Testis (tissue), 3 donors: ENCODE data around the gene SLC4A11. TPM values are rescaled to one million over a fixed set of nuclear protein-coding genes. Genes with fewer than 3 reads are reported as not detected.

ENCODE experiments used
- DNase-seq: peaks from one replicate; pipeline ENCODE4 v3.0.0-alpha.2; 2019
- H3K27ac ChIP-seq, 2 donors: fragments of 200-600 bp; sonication (generic); one replicate each; pipeline ENCODE4 v1.5.1; 2019
- H3K27me3 ChIP-seq: fragments of 200-600 bp; sonication (generic); one replicate; pipeline ENCODE4 v1.5.1; 2019
- H3K36me3 ChIP-seq: fragments of 200-600 bp; sonication (generic); one replicate; pipeline ENCODE4 v1.5.1; 2017; ENCODE audit warnings: low read depth; ENCODE audit errors: missing control alignments
- H3K4me1 ChIP-seq: fragments of 200-600 bp; sonication (generic); one replicate; pipeline ENCODE4 v1.5.1; 2019
- H3K4me3 ChIP-seq, 2 donors: fragments of 200-600 bp; sonication (generic); one replicate each; pipeline ENCODE4 v1.5.1; 2017 to 2019
- H3K9me3 ChIP-seq: fragments of 200-600 bp; sonication (generic); one replicate; pipeline ENCODE4 v1.5.1; 2017
- POLR2A ChIP-seq: fragments of 450-650 bp; IDR thresholded peaks from one replicate; pipeline ENCODE4 v1.6.1; 2017; ENCODE audit warnings: antibody characterized with exemption, mild to moderate bottlenecking, moderate library complexity
- WGBS, 2 donors: methylation state at CpG; one replicate each; pipeline ENCODE4 v1.1.5; 2018; 5-methylcytosine and 5-hydroxymethylcytosine counted together
- intact Hi-C: fragments of 100-400 bp; cut with DNase I; formaldehyde crosslinking; loops from one replicate; pipeline ENCODE4 v1.15.1; 2023; ENCODE audit warnings: low total_unique reads
- polyA plus RNA-seq: library from polyadenylated mRNA; stranded (reverse); fragments of 350-450 nt; fragmentation: Illumina TruSeq; extraction: RNeasy Lipid Tissue Mini Kit (QIAGEN cat#74804); gene quantifications from one replicate; pipeline ENCODE4 v1.2.3, GENCODE V29; 2014; ENCODE audit warnings: low read depth, low replicate concordance; ENCODE audit not compliant: insufficient read depth
- total RNA-seq, 2 donors: library from RNA; depleted of rRNA; stranded (reverse); fragments of >200 nt; gene quantifications; one replicate each; pipeline ENCODE4 v1.2.3, GENCODE V29; 2016
- TF ChIP-seq, protein P1 (sequence below), 3 experiments: fragments of 450-650 bp in 2 of 3; fragments of 200-600 bp in 1 of 3; sonication (generic) in 1 of 3; IDR thresholded peaks; one replicate each; pipeline ENCODE4 v1.5.1; 2016 to 2019; ENCODE audit warnings: antibody characterized with exemption in 3 of 3, mild to moderate bottlenecking in 2 of 3, moderate library complexity in 1 of 3

Gene SLC4A11
- total and polyA plus RNA-seq, 3 donors from 2014 or later: 9.2 to 10.7 (median 10.7) TPM

DNA sequence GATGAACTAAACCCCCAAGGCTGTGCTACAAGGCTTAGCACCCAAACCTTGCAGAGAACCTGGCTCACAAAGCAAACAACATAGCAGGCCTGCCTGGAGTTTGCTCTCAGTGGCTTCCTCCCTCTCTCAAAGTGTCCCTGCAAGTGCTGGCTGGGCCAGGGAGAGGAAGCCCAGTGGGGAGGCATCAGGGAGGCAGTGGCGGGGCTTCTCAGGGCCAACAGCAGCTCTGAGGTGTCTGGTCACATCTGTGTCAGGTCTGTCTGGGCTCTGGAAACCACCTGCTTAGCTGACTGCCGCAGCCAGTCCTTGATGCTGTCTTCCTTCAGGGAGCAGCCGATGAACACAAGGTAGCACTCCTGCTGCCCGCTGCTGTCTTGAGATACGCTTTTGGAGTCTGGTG, 16.7 kb upstream of the SLC4A11 start:
- whole genome bisulfite sequencing, 2 donors: 92% methylated on average over 5 of the region's 5 CpGs; no CpG with 5 or more reads in 1 of the 2 donors
- intact Hi-C loops: no loop called here
- TF ChIP-seq, protein P1, sequence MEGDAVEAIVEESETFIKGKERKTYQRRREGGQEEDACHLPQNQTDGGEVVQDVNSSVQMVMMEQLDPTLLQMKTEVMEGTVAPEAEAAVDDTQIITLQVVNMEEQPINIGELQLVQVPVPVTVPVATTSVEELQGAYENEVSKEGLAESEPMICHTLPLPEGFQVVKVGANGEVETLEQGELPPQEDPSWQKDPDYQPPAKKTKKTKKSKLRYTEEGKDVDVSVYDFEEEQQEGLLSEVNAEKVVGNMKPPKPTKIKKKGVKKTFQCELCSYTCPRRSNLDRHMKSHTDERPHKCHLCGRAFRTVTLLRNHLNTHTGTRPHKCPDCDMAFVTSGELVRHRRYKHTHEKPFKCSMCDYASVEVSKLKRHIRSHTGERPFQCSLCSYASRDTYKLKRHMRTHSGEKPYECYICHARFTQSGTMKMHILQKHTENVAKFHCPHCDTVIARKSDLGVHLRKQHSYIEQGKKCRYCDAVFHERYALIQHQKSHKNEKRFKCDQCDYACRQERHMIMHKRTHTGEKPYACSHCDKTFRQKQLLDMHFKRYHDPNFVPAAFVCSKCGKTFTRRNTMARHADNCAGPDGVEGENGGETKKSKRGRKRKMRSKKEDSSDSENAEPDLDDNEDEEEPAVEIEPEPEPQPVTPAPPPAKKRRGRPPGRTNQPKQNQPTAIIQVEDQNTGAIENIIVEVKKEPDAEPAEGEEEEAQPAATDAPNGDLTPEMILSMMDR (IDR thresholded peaks at IDR 0.05): no peak
- TF ChIP-seq POLR2A: no peak
- H3K27me3 ChIP-seq: no peaks in the 10 kb centered on the region
- no peaks in the 10 kb centered on the region for H3K4me1 ChIP-seq
- H3K4me3 ChIP-seq: no peak overlapping the region
- no peaks in the 10 kb centered on the region for H3K9me3 ChIP-seq
- DNase-seq: no peak
- no peak overlapping the region for H3K27ac ChIP-seq
- no peaks in the 10 kb centered on the region for H3K36me3 ChIP-seq

DNA sequence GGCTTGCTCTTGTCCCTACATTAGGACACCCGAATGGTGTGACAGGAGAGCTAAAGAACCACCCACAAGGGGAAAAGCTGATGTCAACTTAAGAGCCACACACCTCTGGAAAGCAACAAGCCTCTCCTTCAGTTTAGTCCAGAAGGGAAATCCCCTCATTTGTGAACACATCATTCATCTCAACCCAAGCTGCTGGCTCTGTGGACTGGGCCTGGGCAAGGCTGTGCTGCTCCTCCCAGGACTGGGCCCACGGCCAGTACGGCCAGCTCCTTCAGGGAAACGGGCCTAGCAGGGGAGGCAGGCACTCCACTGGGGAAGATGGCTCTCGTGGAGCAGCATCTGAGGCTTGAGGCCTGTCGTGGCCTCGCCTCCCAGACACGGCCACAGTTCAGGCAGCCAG, 12.8 kb upstream of the SLC4A11 start:
- peak; percentile 66 for DNase-seq
- H3K36me3 ChIP-seq: no peaks in the 10 kb centered on the region

DNA sequence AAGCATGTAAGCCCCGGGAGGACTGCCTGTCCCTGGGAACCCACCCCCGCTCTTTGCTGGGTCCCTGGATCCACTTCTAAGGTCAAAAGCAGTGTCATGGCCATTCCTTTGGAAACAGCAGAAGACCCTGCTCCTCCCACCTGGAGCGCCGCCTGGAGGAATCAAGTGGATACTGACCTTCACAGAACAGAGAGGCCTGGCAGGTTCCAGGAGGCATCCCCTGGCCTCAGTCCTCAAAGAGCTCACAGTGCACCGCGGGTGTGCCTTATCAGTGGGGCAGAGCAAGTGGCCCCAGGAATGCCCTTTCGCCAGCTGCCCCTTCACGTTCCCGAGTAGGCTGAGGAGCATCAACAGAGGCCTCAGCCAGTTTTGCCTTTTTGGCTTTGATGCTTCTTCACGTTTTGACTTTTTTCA, 11.1 kb upstream of the SLC4A11 start:
- H3K27me3 ChIP-seq: no peaks in the 10 kb centered on the region
- H3K27ac ChIP-seq: peak overlapping the region in 1 of 2 donors; percentile 15
- DNase-seq: peak; percentile 60
- peaks cover 19% of the 10 kb centered on the region for H3K4me1 ChIP-seq
- no peaks in the 10 kb centered on the region for H3K9me3 ChIP-seq
- WGBS, 2 donors: 29 to 44% methylated on average over 10 of the region's 10 CpGs
- no peaks in the 10 kb centered on the region for H3K36me3 ChIP-seq
- no peak overlapping the region for H3K4me3 ChIP-seq
- TF ChIP-seq, protein P1 (IDR thresholded peaks at IDR 0.05): peak in 2 of 3 experiments; percentile 37 to 50
- TF ChIP-seq POLR2A: no peak
- intact Hi-C loops: no loop called here

More for the DNA sequence above, 12.8 kb upstream of the SLC4A11 start:
- Histone ChIP-seq H3K4me3 (no peak overlapping the region), H3K27me3 (no peaks in the 10 kb centered on the region), H3K27ac (no peak overlapping the region), H3K4me1 (peaks cover 19% of the 10 kb centered on the region), H3K9me3 (no peaks in the 10 kb centered on the region)
- TF ChIP-seq POLR2A: no peak
- TF ChIP-seq, protein P1 (IDR thresholded peaks at IDR 0.05): no peak
- 21 to 75% methylated on average over 4 to 8 of the region's 8 CpGs for WGBS, 2 donors
- intact Hi-C loops: no loop called here

DNA sequence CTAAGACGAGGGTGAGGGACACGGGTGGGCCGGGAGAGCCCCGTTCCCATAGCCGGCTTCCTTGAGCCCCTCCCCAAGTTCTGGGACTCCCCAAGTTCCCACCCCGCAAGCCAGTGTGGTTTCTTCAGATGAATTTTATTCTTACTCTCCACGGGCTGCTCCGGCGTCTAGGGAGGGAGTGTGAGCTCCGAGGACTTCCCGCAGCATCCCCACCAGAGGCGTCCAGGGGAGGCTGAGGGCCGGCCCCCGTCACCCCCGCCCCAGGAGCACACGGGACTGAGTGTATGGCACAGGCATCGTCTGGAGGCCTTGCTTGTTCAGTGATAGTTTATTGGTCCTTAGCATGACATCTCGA, 10.0 kb upstream of the SLC4A11 start:
- Histone ChIP-seq H3K36me3 (no peaks in the 10 kb centered on the region), H3K4me3 (peak overlapping the region in 1 of 2 donors; percentile 15), H3K27me3 (no peaks in the 10 kb centered on the region), H3K4me1 (peaks cover 19% of the 10 kb centered on the region), H3K27ac (no peak overlapping the region), H3K9me3 (no peaks in the 10 kb centered on the region)
- TF ChIP-seq, protein P1 (IDR thresholded peaks at IDR 0.05): no peak
- TF ChIP-seq POLR2A: no peak
- peak; percentile 25 for DNase-seq
- 22 to 48% methylated on average over 18 of the region's 18 CpGs for WGBS, 2 donors
- intact Hi-C loops: no loop called here
